HEK293T (cell line): Measurements from ENCODE around the gene SYMPK.

Experiments
- ARNT ChIP-seq: fragments of 450-650 bp; IDR thresholded peaks from 2 replicates; pipeline ENCODE4 v1.6.1; 2017; ENCODE audit warnings: mild to moderate bottlenecking
- BHLHE40 ChIP-seq: fragments of 450-650 bp; IDR thresholded peaks from 2 replicates; pipeline ENCODE4 v1.6.1; 2016; ENCODE audit warnings: mild to moderate bottlenecking, moderate library complexity, borderline replicate concordance
- ELF4 ChIP-seq: fragments of 450-650 bp; IDR thresholded peaks from 2 replicates; pipeline ENCODE4 v1.6.1; 2017; ENCODE audit warnings: antibody characterized with exemption
- FOXK2 ChIP-seq: fragments of 450-650 bp; IDR thresholded peaks from 2 replicates; pipeline ENCODE4 v1.6.1; 2016; ENCODE audit warnings: mild to moderate bottlenecking
- FOXM1 ChIP-seq: fragments of 450-650 bp; IDR thresholded peaks from 2 replicates; pipeline ENCODE4 v1.6.1; 2017; ENCODE audit warnings: mild to moderate bottlenecking, borderline replicate concordance
- L3MBTL2 ChIP-seq: fragments of 450-650 bp; conservative IDR thresholded peaks from 2 replicates; pipeline ENCODE4 v1.6.1; 2016; ENCODE audit warnings: mild to moderate bottlenecking
- SP1 ChIP-seq: fragments of 450-650 bp; IDR thresholded peaks from 2 replicates; pipeline ENCODE4 v1.6.1; 2017
- SUZ12 ChIP-seq: fragments of 450-650 bp; IDR thresholded peaks from 2 replicates; pipeline ENCODE4 v1.6.1; 2016; ENCODE audit warnings: mild to moderate bottlenecking
- TARDBP ChIP-seq: fragments of 450-650 bp; IDR thresholded peaks from 2 replicates; pipeline ENCODE4 v1.6.1; 2016
- ZNF384 ChIP-seq: fragments of 450-650 bp; IDR thresholded peaks from 2 replicates; pipeline ENCODE4 v1.6.1; 2016

DNA sequence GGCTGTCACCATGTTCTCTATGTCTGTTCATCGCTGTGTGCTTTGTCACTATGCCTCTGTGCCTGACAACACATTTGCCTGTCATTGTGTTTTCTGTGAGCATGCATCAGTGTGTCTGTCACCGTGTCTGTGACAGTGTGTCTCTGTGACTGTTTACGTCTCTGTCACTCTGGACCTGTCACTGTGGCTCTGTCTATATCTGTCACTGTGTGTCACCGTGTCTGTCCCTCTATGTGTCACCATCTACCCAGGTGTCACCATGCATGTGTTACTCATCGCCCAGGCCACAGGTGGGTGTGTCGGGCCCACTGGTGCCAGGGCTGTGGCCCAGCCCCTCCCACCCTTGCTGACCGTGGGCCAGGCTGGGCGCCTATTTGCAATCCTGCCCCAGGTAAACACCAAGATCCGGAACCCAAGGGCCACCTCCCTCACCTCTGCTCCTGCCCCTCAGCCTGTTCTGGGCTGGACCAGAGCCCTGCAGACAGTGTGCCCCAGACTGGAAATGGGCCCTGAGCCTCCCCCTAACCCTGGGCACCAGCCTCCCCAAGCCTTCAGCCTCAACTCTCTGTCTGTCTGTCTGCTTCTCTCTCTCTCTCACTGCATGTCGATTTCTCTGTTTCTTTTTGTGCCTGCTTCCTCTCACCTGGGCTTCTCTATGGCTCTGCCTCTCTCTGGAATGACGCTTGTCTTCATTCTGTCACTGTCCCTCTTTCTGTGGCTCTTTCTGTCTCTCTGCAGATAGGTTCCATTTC is 15.3 kb upstream of the SYMPK start:
- TF ChIP-seq FOXK2 = no peak
- no peak for TF ChIP-seq FOXM1
- no peak for TF ChIP-seq ARNT
- no peak for TF ChIP-seq SP1
- no peak for TF ChIP-seq ZNF384
- no peak for TF ChIP-seq BHLHE40
- TF ChIP-seq TARDBP = no peak
- no peak for TF ChIP-seq ELF4
- TF ChIP-seq SUZ12 = no peak
- no peak for TF ChIP-seq L3MBTL2
